SHP77 treated with DMSO at 0.1 percent for 48 hours (cell line): ENCODE measurements around the gene ANKMY1.

Experiments used
- DNase-seq: peaks from one replicate; lab custom pipeline; 2025; lab: John Stamatoyannopoulos, UW

The ANKMY1 gene

GRCh38 chr2:240447934-240448333, 109.9 kb downstream of the ANKMY1 start:
- no peak for DNase-seq

- no peak for DNase-seq
Measured at GRCh38 chr2:240447331-240447730, 110.5 kb downstream of the ANKMY1 start.

- no peak for DNase-seq
Measured at GRCh38 chr2:240446664-240447175, 111.1 kb downstream of the ANKMY1 start.

GRCh38 chr2:240445961-240446663, 111.7 kb downstream of the ANKMY1 start:
- no peak for DNase-seq

- no peak for DNase-seq
Measured at GRCh38 chr2:240444464-240444863, 113.3 kb downstream of the ANKMY1 start.

GRCh38 chr2:240443891-240444301, 113.9 kb downstream of the ANKMY1 start:
- DNase-seq, result no peak

- DNase-seq, result no peak
Measured at GRCh38 chr2:240442891-240443715, 114.7 kb downstream of the ANKMY1 start.

GRCh38 chr2:240441993-240442411, 115.8 kb downstream of the ANKMY1 start:
- no peak for DNase-seq

GRCh38 chr2:240441326-240441992, 116.3 kb downstream of the ANKMY1 start:
- DNase-seq, result no peak

GRCh38 chr2:240440704-240441320, 117.0 kb downstream of the ANKMY1 start:
- no peak for DNase-seq

GRCh38 chr2:240440251-240440650, 117.5 kb downstream of the ANKMY1 start:
- DNase-seq, result no peak

- DNase-seq, result no peak
Measured at GRCh38 chr2:240439698-240440151, 118.1 kb downstream of the ANKMY1 start.

- DNase-seq, result no peak
Measured at GRCh38 chr2:240438810-240439697, 118.7 kb downstream of the ANKMY1 start.

- DNase-seq, result no peak
Measured at GRCh38 chr2:240437861-240438809, 119.7 kb downstream of the ANKMY1 start.

GRCh38 chr2:240437551-240437860, 120.3 kb downstream of the ANKMY1 start:
- DNase-seq, result no peak

GRCh38 chr2:240436683-240437550, 120.9 kb downstream of the ANKMY1 start:
- DNase-seq, result no peak

- no peak for DNase-seq
Measured at GRCh38 chr2:240435948-240436682, 121.7 kb downstream of the ANKMY1 start.

- no peak for DNase-seq
Measured at GRCh38 chr2:240435457-240435947, 122.3 kb downstream of the ANKMY1 start, which contains the start of gene GPC1. Gene GPC1 (plus strand): TSS chr2:240435663. CDS start chr2:240435919, 256 bp downstream.
